OCI-LY1 (cell line): ENCODE measurements around the gene LLGL2.
"Not testable (repeated sequence)": the region's sequence is repeated elsewhere in the genome, so short reads cannot be mapped to it uniquely, and the experiment has no call there.

Source experiments
- EZH2 ChIP-seq: fragments of 200-600 bp; sonication (generic), shearing (Covaris generic); IDR thresholded peaks from 2 replicates; pipeline ENCODE4 v1.8.0; 2017; ENCODE audit warnings: borderline replicate concordance, mixed run types, mild to moderate bottlenecking, antibody characterized with exemption, low read length, moderate library complexity, mixed read lengths
- TF ChIP-seq, protein P1 (sequence below): fragments of 200-600 bp; sonication (generic), shearing (Covaris generic); IDR thresholded peaks from 2 replicates; pipeline ENCODE4 v1.5.1; 2017; ENCODE audit warnings: mild to moderate bottlenecking, antibody characterized with exemption, low read length, moderate library complexity, mixed read lengths

DNA sequence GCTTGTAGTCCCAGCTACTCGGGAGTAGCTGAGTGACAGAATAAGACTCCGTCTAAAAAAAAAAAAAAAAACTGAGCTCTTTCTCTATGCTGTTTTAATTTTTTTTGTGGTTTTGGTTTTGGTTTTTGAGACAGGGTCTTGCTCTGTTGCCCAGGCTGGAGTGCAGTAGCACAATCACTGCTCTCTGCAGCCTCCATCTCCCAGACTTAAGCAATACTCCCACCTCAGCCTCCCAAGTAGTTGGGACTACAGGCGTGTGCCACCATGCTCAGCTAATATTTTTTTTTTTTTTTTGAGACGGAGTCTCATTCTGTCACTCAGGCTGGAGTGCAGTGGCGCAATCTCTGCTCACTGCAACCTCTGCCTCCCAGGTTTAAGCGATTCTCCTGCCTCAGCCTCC lies 57.7 kb downstream of the LLGL2 start:
- TF ChIP-seq EZH2, result not testable (repeated sequence)
- TF ChIP-seq, protein P1, sequence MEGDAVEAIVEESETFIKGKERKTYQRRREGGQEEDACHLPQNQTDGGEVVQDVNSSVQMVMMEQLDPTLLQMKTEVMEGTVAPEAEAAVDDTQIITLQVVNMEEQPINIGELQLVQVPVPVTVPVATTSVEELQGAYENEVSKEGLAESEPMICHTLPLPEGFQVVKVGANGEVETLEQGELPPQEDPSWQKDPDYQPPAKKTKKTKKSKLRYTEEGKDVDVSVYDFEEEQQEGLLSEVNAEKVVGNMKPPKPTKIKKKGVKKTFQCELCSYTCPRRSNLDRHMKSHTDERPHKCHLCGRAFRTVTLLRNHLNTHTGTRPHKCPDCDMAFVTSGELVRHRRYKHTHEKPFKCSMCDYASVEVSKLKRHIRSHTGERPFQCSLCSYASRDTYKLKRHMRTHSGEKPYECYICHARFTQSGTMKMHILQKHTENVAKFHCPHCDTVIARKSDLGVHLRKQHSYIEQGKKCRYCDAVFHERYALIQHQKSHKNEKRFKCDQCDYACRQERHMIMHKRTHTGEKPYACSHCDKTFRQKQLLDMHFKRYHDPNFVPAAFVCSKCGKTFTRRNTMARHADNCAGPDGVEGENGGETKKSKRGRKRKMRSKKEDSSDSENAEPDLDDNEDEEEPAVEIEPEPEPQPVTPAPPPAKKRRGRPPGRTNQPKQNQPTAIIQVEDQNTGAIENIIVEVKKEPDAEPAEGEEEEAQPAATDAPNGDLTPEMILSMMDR, result not testable (repeated sequence)
